ENCODE results near the gene HDAC4. TPM values are rescaled to one million over a fixed set of nuclear protein-coding genes. Genes with fewer than 3 reads are reported as not detected.
A peak's percentile ranks its signal among the peaks of the same experiment; 100 is the strongest.

HDAC4 gene
- total RNA-seq, 1 experiment from 2014 or later, result 44.4 TPM

DNA sequence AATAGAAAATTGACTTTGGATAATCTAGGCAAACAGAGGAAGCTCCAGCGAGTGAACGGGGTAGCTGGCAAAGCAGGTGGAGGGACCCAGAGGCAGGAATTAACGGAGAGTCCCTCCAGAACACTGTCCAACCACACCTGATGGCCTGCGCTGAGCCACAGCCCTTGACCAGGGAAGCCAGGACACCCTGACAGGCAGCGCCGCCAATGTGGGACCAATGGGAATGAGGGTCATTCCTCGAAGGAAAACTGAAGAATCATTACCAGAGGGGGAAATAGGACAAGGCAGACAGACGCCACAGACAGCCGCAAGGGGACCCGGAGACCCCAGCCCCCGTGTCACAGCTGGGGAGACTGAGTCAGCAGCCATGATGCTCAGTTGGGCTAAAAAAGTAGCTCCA is 40.8 kb downstream of the HDAC4 start:
- CTCF ChIA-PET, result no interaction called here
- ATAC-seq, result no peak
- POLR2A ChIA-PET, result no interaction called here

DNA sequence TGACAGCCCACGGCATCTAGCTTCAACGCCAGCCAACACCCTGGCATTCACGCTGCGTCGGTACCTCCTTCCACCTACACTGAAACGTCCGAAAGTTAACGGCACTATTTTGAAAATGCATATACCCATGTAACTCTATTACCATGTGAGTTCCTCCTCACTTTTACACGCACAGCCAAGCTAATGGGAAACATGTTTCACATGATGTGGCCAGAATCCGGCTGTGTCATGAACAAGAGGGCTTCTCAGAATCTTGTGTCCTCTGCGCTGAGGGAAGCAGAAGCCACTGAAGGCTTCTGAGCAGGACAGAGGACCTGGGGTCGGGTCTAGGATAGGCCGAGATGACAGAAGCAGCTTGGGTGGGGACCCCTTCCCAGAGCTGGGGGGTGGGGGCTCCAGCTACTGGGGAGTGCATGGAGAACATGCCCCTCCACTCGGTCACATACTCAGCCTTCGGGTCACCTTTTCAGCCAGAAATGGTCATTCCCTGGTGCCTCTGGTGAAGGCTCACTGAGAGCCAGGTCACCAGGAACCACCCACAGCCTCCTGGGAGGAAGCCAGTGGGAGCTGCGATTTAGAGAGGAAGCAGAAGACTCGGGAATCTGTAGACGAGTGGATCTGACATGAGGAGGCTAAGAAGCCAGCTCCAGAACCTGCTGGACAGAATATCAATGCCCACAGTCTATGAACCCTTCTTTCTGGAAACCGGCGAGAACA is 41.5 kb downstream of the HDAC4 start:
- peaks cover 24% of the 10 kb centered on the region for H3K9me3 Mint-ChIP-seq
- ChIA-PET POLR2A (no interaction called here), CTCF (no interaction called here)
- TF ChIP-seq, protein P1, sequence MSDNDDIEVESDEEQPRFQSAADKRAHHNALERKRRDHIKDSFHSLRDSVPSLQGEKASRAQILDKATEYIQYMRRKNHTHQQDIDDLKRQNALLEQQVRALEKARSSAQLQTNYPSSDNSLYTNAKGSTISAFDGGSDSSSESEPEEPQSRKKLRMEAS (CRISPR knock-in tag; IDR thresholded peaks at IDR 0.05), result no peak
- TF ChIP-seq TP53 (CRISPR knock-in tag; IDR thresholded peaks at IDR 0.05) (no peak), SMAD4 (CRISPR knock-in tag; IDR thresholded peaks at IDR 0.05) (no peak), ZNF263 (CRISPR knock-in tag; IDR thresholded peaks at IDR 0.05; ENCODE audit: low read depth) (no peak), PRRX2 (CRISPR knock-in tag; IDR thresholded peaks at IDR 0.05) (no peak)
- no peak for DNase-seq (ENCODE audit: low spot score)
- ATAC-seq, result no peak
- H3K4me1 Mint-ChIP-seq, result peaks cover 27% of the 10 kb centered on the region
- no peak overlapping the region for H3K4me3 Mint-ChIP-seq
- H3K36me3 Mint-ChIP-seq, result peaks cover 20% of the 10 kb centered on the region
- H3K27me3 Mint-ChIP-seq (ENCODE audit: low read depth), result no peaks in the 10 kb centered on the region
- H3K27ac Mint-ChIP-seq, result peak overlapping the region; percentile 73

More for the DNA sequence above, 40.8 kb downstream of the HDAC4 start:
- Mint-ChIP-seq H3K27ac (no peak overlapping the region; the same call in 1 of the 2 replicates), H3K9me3 (peaks cover 18% of the 10 kb centered on the region), H3K4me1 (peaks cover 27% of the 10 kb centered on the region), H3K36me3 (peaks cover 14% of the 10 kb centered on the region), H3K27me3 (ENCODE audit: low read depth) (no peaks in the 10 kb centered on the region), H3K4me3 (no peak overlapping the region)
- TF ChIP-seq KAT7 (CRISPR knock-in tag; IDR thresholded peaks at IDR 0.05; ENCODE audit: borderline replicate concordance), result no peak
- TF ChIP-seq, protein P2, sequence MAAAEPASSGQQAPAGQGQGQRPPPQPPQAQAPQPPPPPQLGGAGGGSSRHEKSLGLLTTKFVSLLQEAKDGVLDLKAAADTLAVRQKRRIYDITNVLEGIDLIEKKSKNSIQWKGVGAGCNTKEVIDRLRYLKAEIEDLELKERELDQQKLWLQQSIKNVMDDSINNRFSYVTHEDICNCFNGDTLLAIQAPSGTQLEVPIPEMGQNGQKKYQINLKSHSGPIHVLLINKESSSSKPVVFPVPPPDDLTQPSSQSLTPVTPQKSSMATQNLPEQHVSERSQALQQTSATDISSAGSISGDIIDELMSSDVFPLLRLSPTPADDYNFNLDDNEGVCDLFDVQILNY (CRISPR knock-in tag; IDR thresholded peaks at IDR 0.05), result no peak
- TF ChIP-seq, protein P3, sequence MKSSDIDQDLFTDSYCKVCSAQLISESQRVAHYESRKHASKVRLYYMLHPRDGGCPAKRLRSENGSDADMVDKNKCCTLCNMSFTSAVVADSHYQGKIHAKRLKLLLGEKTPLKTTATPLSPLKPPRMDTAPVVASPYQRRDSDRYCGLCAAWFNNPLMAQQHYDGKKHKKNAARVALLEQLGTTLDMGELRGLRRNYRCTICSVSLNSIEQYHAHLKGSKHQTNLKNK (CRISPR knock-in tag; IDR thresholded peaks at IDR 0.05), result no peak
- DNase-seq (ENCODE audit: low spot score), result no peak

DNA sequence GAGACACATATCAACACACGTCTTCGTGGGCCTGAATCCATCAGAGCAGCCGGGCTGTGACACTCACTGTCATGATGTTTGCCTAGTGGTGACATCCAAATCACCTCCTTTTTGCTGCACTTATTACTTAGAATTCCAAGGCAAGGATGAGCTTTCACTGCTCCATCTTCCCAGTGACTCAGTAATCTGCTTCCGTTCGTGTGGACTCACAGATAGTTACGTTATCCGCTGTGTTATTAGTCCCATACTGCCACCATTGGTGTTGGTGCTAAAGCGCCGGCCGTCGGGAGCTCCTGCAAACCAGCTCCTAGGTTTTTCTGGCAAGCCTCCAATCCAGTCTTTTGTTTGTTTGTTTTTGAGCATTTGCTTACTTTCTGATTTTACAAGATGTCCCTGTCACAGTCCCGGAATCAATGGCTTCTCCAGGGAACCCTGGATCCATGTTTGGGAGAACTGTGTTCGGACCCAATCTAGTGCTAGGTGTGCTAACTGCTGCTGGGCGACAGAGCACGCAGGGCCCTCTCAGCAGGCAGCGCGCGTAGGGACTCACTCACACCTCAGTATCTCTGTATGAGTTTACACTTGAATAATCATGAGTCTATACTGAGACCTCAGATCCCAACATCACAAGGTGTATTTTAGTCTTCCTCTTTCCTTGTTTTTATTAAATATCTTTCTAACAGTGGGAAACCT is 42.6 kb downstream of the HDAC4 start:
- ATAC-seq (no peak), DNase-seq (ENCODE audit: low spot score) (no peak)
- H3K4me3 Mint-ChIP-seq, result no peak overlapping the region
- H3K4me1 Mint-ChIP-seq, result peaks cover 27% of the 10 kb centered on the region
- peaks cover 20% of the 10 kb centered on the region for H3K36me3 Mint-ChIP-seq
- H3K27me3 Mint-ChIP-seq (ENCODE audit: low read depth), result no peaks in the 10 kb centered on the region
- peak overlapping the region; percentile 70 for H3K27ac Mint-ChIP-seq
- ChIA-PET CTCF (no interaction called here), POLR2A (no interaction called here)
- H3K9me3 Mint-ChIP-seq, result peaks cover 24% of the 10 kb centered on the region
- TF ChIP-seq ZNF121 (CRISPR knock-in tag; IDR thresholded peaks at IDR 0.05) (no peak), MYBL2 (CRISPR knock-in tag; IDR thresholded peaks at IDR 0.05) (no peak), OVOL2 (CRISPR knock-in tag; IDR thresholded peaks at IDR 0.05; ENCODE audit: borderline replicate concordance) (no peak), FOXK1 (CRISPR knock-in tag; IDR thresholded peaks at IDR 0.05) (no peak), SMAD4 (CRISPR knock-in tag; IDR thresholded peaks at IDR 0.05) (no peak)
- TF ChIP-seq, protein P4, sequence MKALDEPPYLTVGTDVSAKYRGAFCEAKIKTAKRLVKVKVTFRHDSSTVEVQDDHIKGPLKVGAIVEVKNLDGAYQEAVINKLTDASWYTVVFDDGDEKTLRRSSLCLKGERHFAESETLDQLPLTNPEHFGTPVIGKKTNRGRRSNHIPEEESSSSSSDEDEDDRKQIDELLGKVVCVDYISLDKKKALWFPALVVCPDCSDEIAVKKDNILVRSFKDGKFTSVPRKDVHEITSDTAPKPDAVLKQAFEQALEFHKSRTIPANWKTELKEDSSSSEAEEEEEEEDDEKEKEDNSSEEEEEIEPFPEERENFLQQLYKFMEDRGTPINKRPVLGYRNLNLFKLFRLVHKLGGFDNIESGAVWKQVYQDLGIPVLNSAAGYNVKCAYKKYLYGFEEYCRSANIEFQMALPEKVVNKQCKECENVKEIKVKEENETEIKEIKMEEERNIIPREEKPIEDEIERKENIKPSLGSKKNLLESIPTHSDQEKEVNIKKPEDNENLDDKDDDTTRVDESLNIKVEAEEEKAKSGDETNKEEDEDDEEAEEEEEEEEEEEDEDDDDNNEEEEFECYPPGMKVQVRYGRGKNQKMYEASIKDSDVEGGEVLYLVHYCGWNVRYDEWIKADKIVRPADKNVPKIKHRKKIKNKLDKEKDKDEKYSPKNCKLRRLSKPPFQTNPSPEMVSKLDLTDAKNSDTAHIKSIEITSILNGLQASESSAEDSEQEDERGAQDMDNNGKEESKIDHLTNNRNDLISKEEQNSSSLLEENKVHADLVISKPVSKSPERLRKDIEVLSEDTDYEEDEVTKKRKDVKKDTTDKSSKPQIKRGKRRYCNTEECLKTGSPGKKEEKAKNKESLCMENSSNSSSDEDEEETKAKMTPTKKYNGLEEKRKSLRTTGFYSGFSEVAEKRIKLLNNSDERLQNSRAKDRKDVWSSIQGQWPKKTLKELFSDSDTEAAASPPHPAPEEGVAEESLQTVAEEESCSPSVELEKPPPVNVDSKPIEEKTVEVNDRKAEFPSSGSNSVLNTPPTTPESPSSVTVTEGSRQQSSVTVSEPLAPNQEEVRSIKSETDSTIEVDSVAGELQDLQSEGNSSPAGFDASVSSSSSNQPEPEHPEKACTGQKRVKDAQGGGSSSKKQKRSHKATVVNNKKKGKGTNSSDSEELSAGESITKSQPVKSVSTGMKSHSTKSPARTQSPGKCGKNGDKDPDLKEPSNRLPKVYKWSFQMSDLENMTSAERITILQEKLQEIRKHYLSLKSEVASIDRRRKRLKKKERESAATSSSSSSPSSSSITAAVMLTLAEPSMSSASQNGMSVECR (CRISPR knock-in tag; IDR thresholded peaks at IDR 0.05; ENCODE audit: borderline replicate concordance), result no peak
- TF ChIP-seq, protein P5, sequence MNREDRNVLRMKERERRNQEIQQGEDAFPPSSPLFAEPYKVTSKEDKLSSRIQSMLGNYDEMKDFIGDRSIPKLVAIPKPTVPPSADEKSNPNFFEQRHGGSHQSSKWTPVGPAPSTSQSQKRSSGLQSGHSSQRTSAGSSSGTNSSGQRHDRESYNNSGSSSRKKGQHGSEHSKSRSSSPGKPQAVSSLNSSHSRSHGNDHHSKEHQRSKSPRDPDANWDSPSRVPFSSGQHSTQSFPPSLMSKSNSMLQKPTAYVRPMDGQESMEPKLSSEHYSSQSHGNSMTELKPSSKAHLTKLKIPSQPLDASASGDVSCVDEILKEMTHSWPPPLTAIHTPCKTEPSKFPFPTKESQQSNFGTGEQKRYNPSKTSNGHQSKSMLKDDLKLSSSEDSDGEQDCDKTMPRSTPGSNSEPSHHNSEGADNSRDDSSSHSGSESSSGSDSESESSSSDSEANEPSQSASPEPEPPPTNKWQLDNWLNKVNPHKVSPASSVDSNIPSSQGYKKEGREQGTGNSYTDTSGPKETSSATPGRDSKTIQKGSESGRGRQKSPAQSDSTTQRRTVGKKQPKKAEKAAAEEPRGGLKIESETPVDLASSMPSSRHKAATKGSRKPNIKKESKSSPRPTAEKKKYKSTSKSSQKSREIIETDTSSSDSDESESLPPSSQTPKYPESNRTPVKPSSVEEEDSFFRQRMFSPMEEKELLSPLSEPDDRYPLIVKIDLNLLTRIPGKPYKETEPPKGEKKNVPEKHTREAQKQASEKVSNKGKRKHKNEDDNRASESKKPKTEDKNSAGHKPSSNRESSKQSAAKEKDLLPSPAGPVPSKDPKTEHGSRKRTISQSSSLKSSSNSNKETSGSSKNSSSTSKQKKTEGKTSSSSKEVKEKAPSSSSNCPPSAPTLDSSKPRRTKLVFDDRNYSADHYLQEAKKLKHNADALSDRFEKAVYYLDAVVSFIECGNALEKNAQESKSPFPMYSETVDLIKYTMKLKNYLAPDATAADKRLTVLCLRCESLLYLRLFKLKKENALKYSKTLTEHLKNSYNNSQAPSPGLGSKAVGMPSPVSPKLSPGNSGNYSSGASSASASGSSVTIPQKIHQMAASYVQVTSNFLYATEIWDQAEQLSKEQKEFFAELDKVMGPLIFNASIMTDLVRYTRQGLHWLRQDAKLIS (CRISPR knock-in tag; IDR thresholded peaks at IDR 0.05; ENCODE audit: borderline replicate concordance), result no peak
- TF ChIP-seq, protein P6, sequence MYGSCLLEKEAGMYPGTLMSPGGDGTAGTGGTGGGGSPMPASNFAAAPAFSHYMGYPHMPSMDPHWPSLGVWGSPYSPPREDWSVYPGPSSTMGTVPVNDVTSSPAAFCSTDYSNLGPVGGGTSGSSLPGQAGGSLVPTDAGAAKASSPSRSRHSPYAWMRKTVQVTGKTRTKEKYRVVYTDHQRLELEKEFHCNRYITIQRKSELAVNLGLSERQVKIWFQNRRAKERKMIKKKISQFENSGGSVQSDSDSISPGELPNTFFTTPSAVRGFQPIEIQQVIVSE (CRISPR knock-in tag; IDR thresholded peaks at IDR 0.05; ENCODE audit: borderline replicate concordance), result no peak
- TF ChIP-seq, protein P7, sequence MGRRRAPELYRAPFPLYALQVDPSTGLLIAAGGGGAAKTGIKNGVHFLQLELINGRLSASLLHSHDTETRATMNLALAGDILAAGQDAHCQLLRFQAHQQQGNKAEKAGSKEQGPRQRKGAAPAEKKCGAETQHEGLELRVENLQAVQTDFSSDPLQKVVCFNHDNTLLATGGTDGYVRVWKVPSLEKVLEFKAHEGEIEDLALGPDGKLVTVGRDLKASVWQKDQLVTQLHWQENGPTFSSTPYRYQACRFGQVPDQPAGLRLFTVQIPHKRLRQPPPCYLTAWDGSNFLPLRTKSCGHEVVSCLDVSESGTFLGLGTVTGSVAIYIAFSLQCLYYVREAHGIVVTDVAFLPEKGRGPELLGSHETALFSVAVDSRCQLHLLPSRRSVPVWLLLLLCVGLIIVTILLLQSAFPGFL (CRISPR knock-in tag; IDR thresholded peaks at IDR 0.05; ENCODE audit: borderline replicate concordance), result no peak

Data from WTC11 (cell line).